GM18868 (cell line): ENCODE results near the gene COL16A1.

Experiments used
- ATAC-seq: cut with Tn5 transposase; IDR thresholded peaks from one replicate; pipeline ENCODE4 v1.9.1; 2021; ENCODE audit warnings: mild to moderate bottlenecking, moderate library complexity; ENCODE audit not compliant: unreplicated experiment

COL16A1 gene

GRCh38 chr1:31627930-31628559, 75.8 kb downstream of the COL16A1 start:
- no peak for ATAC-seq

GRCh38 chr1:31627301-31627929, 76.4 kb downstream of the COL16A1 start:
- ATAC-seq, result no peak

- ATAC-seq, result no peak
Observed at GRCh38 chr1:31626223-31627207, 77.3 kb downstream of the COL16A1 start.

GRCh38 chr1:31625561-31626222, 78.1 kb downstream of the COL16A1 start:
- ATAC-seq, result no peak

GRCh38 chr1:31624731-31625514, 78.9 kb downstream of the COL16A1 start:
- ATAC-seq, result no peak

- no peak for ATAC-seq
Observed at GRCh38 chr1:31624309-31624708, 79.5 kb downstream of the COL16A1 start.

GRCh38 chr1:31623365-31623764, 80.5 kb downstream of the COL16A1 start:
- no peak for ATAC-seq

GRCh38 chr1:31621847-31622730, 81.7 kb downstream of the COL16A1 start:
- ATAC-seq, result no peak

GRCh38 chr1:31621498-31621820, 82.4 kb downstream of the COL16A1 start:
- no peak for ATAC-seq

GRCh38 chr1:31620631-31621497, 83.0 kb downstream of the COL16A1 start:
- no peak for ATAC-seq

GRCh38 chr1:31618916-31619846, 84.6 kb downstream of the COL16A1 start:
- no peak for ATAC-seq

GRCh38 chr1:31617916-31618746, 85.7 kb downstream of the COL16A1 start:
- no peak for ATAC-seq

- ATAC-seq, result no peak
Observed at GRCh38 chr1:31617218-31617915, 86.5 kb downstream of the COL16A1 start, which contains the start of gene HCRTR1. Gene HCRTR1 (plus strand): TSS chr1:31617689. CDS start chr1:31619193, 1,504 bp downstream.

GRCh38 chr1:31615939-31616338, 87.9 kb downstream of the COL16A1 start:
- ATAC-seq, result no peak

GRCh38 chr1:31615414-31615813, 88.4 kb downstream of the COL16A1 start:
- no peak for ATAC-seq
